ENCODE results near the gene KCTD4.

KCTD4 gene

DNA sequence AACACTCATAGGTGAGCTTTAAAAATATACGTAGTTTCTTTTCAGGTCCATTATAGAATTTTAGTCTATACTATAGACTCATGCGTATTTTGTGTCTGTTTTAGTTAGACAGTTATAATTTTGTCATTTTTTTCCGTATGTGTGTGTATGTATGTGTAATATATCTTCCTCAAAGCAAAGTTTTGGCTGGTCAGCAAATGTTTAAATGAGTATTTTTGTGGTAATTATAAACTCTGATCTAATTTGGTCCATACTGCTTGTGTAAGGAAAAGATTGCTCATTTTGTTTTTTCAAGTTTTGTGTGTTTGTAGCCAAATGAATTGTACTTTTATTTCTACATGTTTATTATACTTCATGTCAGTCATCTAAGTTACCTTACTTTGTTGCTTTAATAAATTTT lies 20.5 kb downstream of the KCTD4 start:
- H3K9me3 ChIP-seq (ENCODE audit: insufficient read depth, low read length): no peaks in the 10 kb centered on the region
- H3K9ac ChIP-seq (ENCODE audit: insufficient read length, low read depth): no peak overlapping the region
- DNase-seq (ENCODE audit: low read depth, low spot score): no peak
- H3K4me1 ChIP-seq (ENCODE audit: insufficient read depth, insufficient read length): no peaks in the 10 kb centered on the region
- no peak overlapping the region for H3K4me3 ChIP-seq (ENCODE audit: insufficient read length, low read depth)
- H3K27me3 ChIP-seq (ENCODE audit: insufficient read depth, insufficient read length): no peaks in the 10 kb centered on the region
- H3K36me3 ChIP-seq (ENCODE audit: insufficient read depth, insufficient read length, low read length): peaks cover 16% of the 10 kb centered on the region
- no peak for TF ChIP-seq ZNF274 (IDR thresholded peaks at IDR 0.05; ENCODE audit: low read depth, low read length)
- TF ChIP-seq YY1 (IDR thresholded peaks at IDR 0.05; ENCODE audit: insufficient read depth, insufficient read length): no peak
- no peak for TF ChIP-seq SUZ12 (IDR thresholded peaks at IDR 0.05; ENCODE audit: extremely low read depth, insufficient read depth, insufficient read length)

GRCh38 chr13:45179428-45179827 lies 21.4 kb downstream of the KCTD4 start:
- Histone ChIP-seq H3K9me3 (ENCODE audit: insufficient read depth, low read length) (no peaks in the 10 kb centered on the region), H3K4me1 (ENCODE audit: insufficient read depth, insufficient read length) (no peaks in the 10 kb centered on the region), H3K4me3 (ENCODE audit: insufficient read length, low read depth) (no peak overlapping the region), H3K27me3 (ENCODE audit: insufficient read depth, insufficient read length) (no peaks in the 10 kb centered on the region), H3K9ac (ENCODE audit: insufficient read length, low read depth) (no peak overlapping the region), H3K36me3 (ENCODE audit: insufficient read depth, insufficient read length, low read length) (peaks cover 15% of the 10 kb centered on the region)
- TF ChIP-seq ZNF274 (IDR thresholded peaks at IDR 0.05; ENCODE audit: low read depth, low read length): no peak
- no peak for TF ChIP-seq SUZ12 (IDR thresholded peaks at IDR 0.05; ENCODE audit: extremely low read depth, insufficient read depth, insufficient read length)
- no peak for TF ChIP-seq YY1 (IDR thresholded peaks at IDR 0.05; ENCODE audit: insufficient read depth, insufficient read length)
- no peak for DNase-seq (ENCODE audit: low read depth, low spot score)

DNA sequence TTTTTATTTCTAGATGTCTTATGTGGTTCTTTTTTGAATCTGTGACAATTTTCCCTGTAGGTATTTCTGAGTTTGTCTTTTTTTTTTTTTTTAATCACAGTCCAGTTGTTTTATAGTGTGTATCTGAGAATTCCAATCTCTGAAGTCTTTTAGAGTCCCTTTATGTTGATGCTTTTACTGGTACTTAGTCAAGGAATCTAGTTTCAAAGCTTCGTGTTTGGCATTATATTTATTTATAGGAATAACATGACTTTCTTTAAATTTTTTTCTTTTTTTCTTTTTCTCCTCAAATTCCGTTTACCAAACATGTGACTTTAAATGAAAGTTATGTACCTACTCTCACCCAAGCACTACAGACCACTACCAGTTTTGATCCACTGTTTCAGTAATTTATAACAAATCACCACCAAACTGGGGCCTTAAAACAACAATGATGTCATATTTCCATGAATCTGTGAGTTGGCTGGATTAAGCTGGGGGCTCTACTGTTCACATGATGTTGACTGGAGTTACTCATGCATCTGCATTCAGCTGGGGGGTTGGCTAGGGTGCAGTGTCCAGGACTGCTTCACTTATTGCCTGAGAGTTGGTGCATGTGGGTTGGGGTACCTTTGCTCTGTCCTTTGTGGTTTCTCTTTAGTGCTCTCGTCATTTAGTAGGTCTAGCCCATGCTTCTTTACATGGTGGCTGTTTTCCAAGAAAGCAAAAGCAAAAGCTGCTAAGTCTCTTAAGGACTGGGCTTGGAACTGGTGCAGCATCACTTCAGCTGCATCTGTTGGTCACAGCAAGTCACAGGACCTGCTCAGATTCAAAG lies 22.3 kb downstream of the KCTD4 start:
- Histone ChIP-seq H3K9ac (ENCODE audit: insufficient read length, low read depth) (no peak overlapping the region), H3K36me3 (ENCODE audit: insufficient read depth, insufficient read length, low read length) (peaks cover 12% of the 10 kb centered on the region), H3K4me1 (ENCODE audit: insufficient read depth, insufficient read length) (no peaks in the 10 kb centered on the region), H3K27me3 (ENCODE audit: insufficient read depth, insufficient read length) (no peaks in the 10 kb centered on the region), H3K9me3 (ENCODE audit: insufficient read depth, low read length) (no peaks in the 10 kb centered on the region), H3K4me3 (ENCODE audit: insufficient read length, low read depth) (no peak overlapping the region)
- TF ChIP-seq YY1 (IDR thresholded peaks at IDR 0.05; ENCODE audit: insufficient read depth, insufficient read length) (no peak), ZNF274 (IDR thresholded peaks at IDR 0.05; ENCODE audit: low read depth, low read length) (no peak), SUZ12 (IDR thresholded peaks at IDR 0.05; ENCODE audit: extremely low read depth, insufficient read depth, insufficient read length) (no peak)
- no peak for DNase-seq (ENCODE audit: low read depth, low spot score)

DNA sequence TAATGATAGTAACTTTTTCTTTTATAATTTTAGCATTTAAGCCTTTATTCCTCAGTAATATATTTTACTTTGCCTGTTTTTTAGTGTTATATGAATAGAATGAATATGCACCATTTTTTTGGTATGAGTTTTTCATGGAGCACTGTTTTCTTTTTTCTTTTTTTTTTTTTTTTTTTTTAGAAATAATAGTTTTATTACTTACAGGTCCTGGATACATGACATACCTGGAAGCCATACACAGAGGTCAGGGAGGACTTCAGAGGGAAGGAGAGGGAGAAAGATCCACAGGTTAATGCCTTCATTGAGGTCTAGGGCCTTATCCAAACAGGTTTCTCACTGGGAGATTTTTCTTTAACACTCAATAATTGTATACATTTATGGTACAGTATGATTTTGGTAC lies 26.4 kb downstream of the KCTD4 start:
- no peak overlapping the region for H3K9ac ChIP-seq (ENCODE audit: insufficient read length, low read depth)

GRCh38 chr13:45168555-45168930 lies 32.3 kb downstream of the KCTD4 start:
- Histone ChIP-seq H3K27me3 (ENCODE audit: insufficient read depth, insufficient read length) (no peaks in the 10 kb centered on the region), H3K4me1 (ENCODE audit: insufficient read depth, insufficient read length) (no peaks in the 10 kb centered on the region), H3K4me3 (ENCODE audit: insufficient read length, low read depth) (no peak overlapping the region), H3K9me3 (ENCODE audit: insufficient read depth, low read length) (no peaks in the 10 kb centered on the region), H3K36me3 (ENCODE audit: insufficient read depth, insufficient read length, low read length) (peaks cover 12% of the 10 kb centered on the region), H3K9ac (ENCODE audit: insufficient read length, low read depth) (no peak overlapping the region)
- no peak for DNase-seq (ENCODE audit: low read depth, low spot score)
- TF ChIP-seq SUZ12 (IDR thresholded peaks at IDR 0.05; ENCODE audit: extremely low read depth, insufficient read depth, insufficient read length) (no peak), ZNF274 (IDR thresholded peaks at IDR 0.05; ENCODE audit: low read depth, low read length) (no peak), YY1 (IDR thresholded peaks at IDR 0.05; ENCODE audit: insufficient read depth, insufficient read length) (no peak)

More for the DNA sequence above, 26.4 kb downstream of the KCTD4 start:
- no peak for TF ChIP-seq YY1 (IDR thresholded peaks at IDR 0.05; ENCODE audit: insufficient read depth, insufficient read length)
- H3K4me1 ChIP-seq (ENCODE audit: insufficient read depth, insufficient read length): no peaks in the 10 kb centered on the region
- no peaks in the 10 kb centered on the region for H3K27me3 ChIP-seq (ENCODE audit: insufficient read depth, insufficient read length)
- no peak for DNase-seq (ENCODE audit: low read depth, low spot score)
- H3K36me3 ChIP-seq (ENCODE audit: insufficient read depth, insufficient read length, low read length): peaks cover 2% of the 10 kb centered on the region
- no peaks in the 10 kb centered on the region for H3K9me3 ChIP-seq (ENCODE audit: insufficient read depth, low read length)
- H3K4me3 ChIP-seq (ENCODE audit: insufficient read length, low read depth): no peak overlapping the region

- H3K9ac ChIP-seq (ENCODE audit: insufficient read length, low read depth): no peak overlapping the region
Measured at GRCh38 chr13:45167611-45168554, 33.0 kb downstream of the KCTD4 start.

GRCh38 chr13:45166858-45167257 lies 34.0 kb downstream of the KCTD4 start:
- H3K9ac ChIP-seq (ENCODE audit: insufficient read length, low read depth): no peak overlapping the region
- no peak overlapping the region for H3K4me3 ChIP-seq (ENCODE audit: insufficient read length, low read depth)
- no peak for DNase-seq (ENCODE audit: low read depth, low spot score)
- no peaks in the 10 kb centered on the region for H3K9me3 ChIP-seq (ENCODE audit: insufficient read depth, low read length)
- TF ChIP-seq SUZ12 (IDR thresholded peaks at IDR 0.05; ENCODE audit: extremely low read depth, insufficient read depth, insufficient read length) (no peak), YY1 (IDR thresholded peaks at IDR 0.05; ENCODE audit: insufficient read depth, insufficient read length) (no peak), ZNF274 (IDR thresholded peaks at IDR 0.05; ENCODE audit: low read depth, low read length) (no peak)
- H3K27me3 ChIP-seq (ENCODE audit: insufficient read depth, insufficient read length): no peaks in the 10 kb centered on the region
- H3K36me3 ChIP-seq (ENCODE audit: insufficient read depth, insufficient read length, low read length): peaks cover 15% of the 10 kb centered on the region
- H3K4me1 ChIP-seq (ENCODE audit: insufficient read depth, insufficient read length): no peaks in the 10 kb centered on the region

More at GRCh38 chr13:45167611-45168554, 33.0 kb downstream of the KCTD4 start:
- Histone ChIP-seq H3K4me3 (ENCODE audit: insufficient read length, low read depth) (no peak overlapping the region), H3K4me1 (ENCODE audit: insufficient read depth, insufficient read length) (no peaks in the 10 kb centered on the region), H3K27me3 (ENCODE audit: insufficient read depth, insufficient read length) (no peaks in the 10 kb centered on the region), H3K36me3 (ENCODE audit: insufficient read depth, insufficient read length, low read length) (peaks cover 12% of the 10 kb centered on the region), H3K9me3 (ENCODE audit: insufficient read depth, low read length) (no peaks in the 10 kb centered on the region)
- no peak for TF ChIP-seq YY1 (IDR thresholded peaks at IDR 0.05; ENCODE audit: insufficient read depth, insufficient read length)
- TF ChIP-seq SUZ12 (IDR thresholded peaks at IDR 0.05; ENCODE audit: extremely low read depth, insufficient read depth, insufficient read length): no peak
- TF ChIP-seq ZNF274 (IDR thresholded peaks at IDR 0.05; ENCODE audit: low read depth, low read length): no peak
- DNase-seq (ENCODE audit: low read depth, low spot score): no peak
